Muscle of leg (tissue), 11 donors: ENCODE results near the gene CBX8. TPM values are rescaled to one million over a fixed set of nuclear protein-coding genes. Genes with fewer than 3 reads are reported as not detected.

Source experiments
- DNase-seq: peaks from one replicate; pipeline ENCODE4 v3.0.0; 2013
- H3K27ac ChIP-seq: one replicate; pipeline ENCODE4 v1.5.1; 2013; ENCODE audit warnings: mild to moderate bottlenecking, low read length, control low read depth
- H3K27me3 ChIP-seq: one replicate; pipeline ENCODE4 v1.6.1; 2013; ENCODE audit warnings: low read length; ENCODE audit not compliant: control insufficient read depth, insufficient read depth
- H3K36me3 ChIP-seq: one replicate; pipeline ENCODE4 v1.6.1; 2013; ENCODE audit warnings: low read length; ENCODE audit not compliant: control insufficient read depth, insufficient read depth
- H3K4me1 ChIP-seq: one replicate; pipeline ENCODE4 v1.6.1; 2013; ENCODE audit warnings: low read length; ENCODE audit not compliant: control insufficient read depth, insufficient read depth
- H3K4me3 ChIP-seq: one replicate; pipeline ENCODE4 v1.5.1; 2013; ENCODE audit warnings: low read length, control low read depth
- H3K9me3 ChIP-seq: replicated peaks from 2 replicates; pipeline ENCODE4 v1.6.1; 2013; ENCODE audit warnings: low read depth, low read length; ENCODE audit not compliant: control insufficient read depth
- WGBS: methylation state at CpG from one replicate; pipeline ENCODE4 v1.1.5; 2013; ENCODE audit warnings: missing lambda C conversion rate; ENCODE audit not compliant: insufficient coverage; 5-methylcytosine and 5-hydroxymethylcytosine counted together
- polyA plus RNA-seq, 8 donors: library from polyadenylated mRNA; unstranded; fragments of 120-200 nt; gene quantifications; one replicate each; pipeline versions ENCODE4 v1.2.1 to v1.2.3, GENCODE V29; 2013; ENCODE audit warnings: inconsistent platforms in 1 of 8, low replicate concordance in 1 of 8; ENCODE audit not compliant: insufficient read length in 8 of 8, insufficient read depth in 1 of 8
- total RNA-seq: library from RNA; stranded (reverse); fragments of 120-200 nt; gene quantifications from one replicate; pipeline ENCODE4 v1.2.4, GENCODE V29; 2013

The CBX8 gene
- total and polyA plus RNA-seq, 9 donors = 4.8 to 6.8 (median 5.9) TPM

- H3K27ac ChIP-seq = no peak overlapping the region
- no peak for DNase-seq
- peaks cover 36% of the 10 kb centered on the region for H3K36me3 ChIP-seq
- H3K4me3 ChIP-seq = no peak overlapping the region
- H3K9me3 ChIP-seq = no peaks in the 10 kb centered on the region
- H3K4me1 ChIP-seq = peaks cover 6% of the 10 kb centered on the region
- WGBS = 86% methylated on average over 30 of the region's 31 CpGs
- peaks cover 35% of the 10 kb centered on the region for H3K27me3 ChIP-seq
These were observed 12.4 kb downstream of the CBX8 start for GRCh38 chr17:79784353-79785016.

GRCh38 chr17:79783891-79784290 is 13.0 kb downstream of the CBX8 start:
- Histone ChIP-seq H3K27ac (no peak overlapping the region), H3K9me3 (no peaks in the 10 kb centered on the region), H3K36me3 (peaks cover 36% of the 10 kb centered on the region), H3K27me3 (peaks cover 30% of the 10 kb centered on the region), H3K4me3 (no peak overlapping the region), H3K4me1 (peaks cover 12% of the 10 kb centered on the region)
- no peak for DNase-seq
- whole genome bisulfite sequencing = 92% methylated on average over 18 of the region's 18 CpGs

- 83% methylated on average over 19 of the region's 27 CpGs for WGBS
- DNase-seq = no peak
- H3K9me3 ChIP-seq = no peaks in the 10 kb centered on the region
- peaks cover 36% of the 10 kb centered on the region for H3K36me3 ChIP-seq
- H3K4me3 ChIP-seq = no peak overlapping the region
- H3K4me1 ChIP-seq = peaks cover 22% of the 10 kb centered on the region
- peak overlapping the region; percentile 7 for H3K27ac ChIP-seq
- H3K27me3 ChIP-seq = peaks cover 19% of the 10 kb centered on the region
These were observed 14.9 kb downstream of the CBX8 start for GRCh38 chr17:79781736-79782575.

- no peak for DNase-seq
- WGBS = 77% methylated on average over 10 of the region's 12 CpGs
These were observed 15.7 kb downstream of the CBX8 start for GRCh38 chr17:79781012-79781650.

GRCh38 chr17:79779661-79780365 is 17.1 kb downstream of the CBX8 start:
- Histone ChIP-seq H3K4me1 (peaks cover 22% of the 10 kb centered on the region), H3K36me3 (peaks cover 25% of the 10 kb centered on the region), H3K9me3 (no peaks in the 10 kb centered on the region), H3K27ac (no peak overlapping the region), H3K4me3 (no peak overlapping the region), H3K27me3 (peaks cover 10% of the 10 kb centered on the region)
- no peak for DNase-seq
- 94% methylated on average over 9 of the region's 10 CpGs for whole genome bisulfite sequencing

More at GRCh38 chr17:79781012-79781650, 15.7 kb downstream of the CBX8 start:
- Histone ChIP-seq H3K36me3 (peaks cover 36% of the 10 kb centered on the region), H3K27ac (peak overlapping the region; percentile 7), H3K27me3 (peaks cover 12% of the 10 kb centered on the region), H3K9me3 (no peaks in the 10 kb centered on the region), H3K4me1 (peaks cover 23% of the 10 kb centered on the region), H3K4me3 (no peak overlapping the region)

- peaks cover 15% of the 10 kb centered on the region for H3K27me3 ChIP-seq
- WGBS = 10% methylated on average over 10 of the region's 17 CpGs
- H3K27ac ChIP-seq = no peak overlapping the region
- peak overlapping the region; percentile 45 for H3K4me3 ChIP-seq
- H3K4me1 ChIP-seq = peaks cover 22% of the 10 kb centered on the region
- peaks cover 17% of the 10 kb centered on the region for H3K36me3 ChIP-seq
- DNase-seq = no peak
- no peaks in the 10 kb centered on the region for H3K9me3 ChIP-seq
These were observed 17.8 kb downstream of the CBX8 start for GRCh38 chr17:79779084-79779529.

GRCh38 chr17:79778504-79779083 is 18.3 kb downstream of the CBX8 start:
- peak overlapping the region; percentile 45 for H3K4me3 ChIP-seq
- peaks cover 18% of the 10 kb centered on the region for H3K27me3 ChIP-seq

GRCh38 chr17:79777894-79778503 is 18.9 kb downstream of the CBX8 start, which contains the start of gene CBX2:
TSS of gene CBX2 (plus strand) at chr17:79778148. CDS start at chr17:79778236, 88 bp downstream.
- Histone ChIP-seq H3K4me3 (peak within 1 kb of the TSS; percentile 57), H3K27me3 (peaks cover 19% of the 10 kb centered on the region), H3K9me3 (no peaks in the 10 kb centered on the region), H3K4me1 (peaks cover 22% of the 10 kb centered on the region), H3K27ac (peak within 1 kb of the TSS; percentile 79), H3K36me3 (peaks cover 14% of the 10 kb centered on the region)
- under 1% methylated on average over 75 of the region's 96 CpGs for WGBS
- DNase-seq = peak; percentile 89

More at GRCh38 chr17:79778504-79779083, 18.3 kb downstream of the CBX8 start:
- Histone ChIP-seq H3K9me3 (no peaks in the 10 kb centered on the region), H3K4me1 (peaks cover 22% of the 10 kb centered on the region), H3K27ac (no peak overlapping the region), H3K36me3 (peaks cover 14% of the 10 kb centered on the region)
- under 1% methylated on average over 32 of the region's 49 CpGs for WGBS
- DNase-seq = peak; percentile 61
